HG02943 (cell line): Measurements from ENCODE around the gene PAX1.

ENCODE experiments used
- ATAC-seq: cut with Tn5 transposase; IDR thresholded peaks from one replicate; pipeline ENCODE4 v1.9.1; 2021; ENCODE audit warnings: mild to moderate bottlenecking, low read depth, moderate library complexity; ENCODE audit not compliant: unreplicated experiment

The PAX1 gene

GRCh38 chr20:21725892-21726291, 20.4 kb downstream of the PAX1 start:
- ATAC-seq = no peak

GRCh38 chr20:21729316-21729715, 23.9 kb downstream of the PAX1 start:
- no peak for ATAC-seq

GRCh38 chr20:21739161-21739560, 33.7 kb downstream of the PAX1 start:
- no peak for ATAC-seq

- no peak for ATAC-seq
These were observed 34.2 kb downstream of the PAX1 start for GRCh38 chr20:21739682-21740081.

- ATAC-seq = no peak
These were observed 35.8 kb downstream of the PAX1 start for GRCh38 chr20:21741266-21741665.

GRCh38 chr20:21762646-21763045, 57.2 kb downstream of the PAX1 start:
- no peak for ATAC-seq

- ATAC-seq = no peak
These were observed 61.8 kb downstream of the PAX1 start for GRCh38 chr20:21767200-21767738.

GRCh38 chr20:21767739-21768223, 62.3 kb downstream of the PAX1 start:
- ATAC-seq = no peak
